HG02798 (cell line): ENCODE data around the gene TEF.
A peak's percentile ranks its signal among the peaks of the same experiment; 100 is the strongest.
"Not testable (repeated sequence)": the region's sequence is repeated elsewhere in the genome, so short reads cannot be mapped to it uniquely, and the experiment has no call there.

Experiments used
- ATAC-seq: cut with Tn5 transposase; IDR thresholded peaks from one replicate; pipeline ENCODE4 v1.9.1; 2021; ENCODE audit warnings: mild to moderate bottlenecking; ENCODE audit not compliant: unreplicated experiment, poor library complexity

Gene TEF

DNA sequence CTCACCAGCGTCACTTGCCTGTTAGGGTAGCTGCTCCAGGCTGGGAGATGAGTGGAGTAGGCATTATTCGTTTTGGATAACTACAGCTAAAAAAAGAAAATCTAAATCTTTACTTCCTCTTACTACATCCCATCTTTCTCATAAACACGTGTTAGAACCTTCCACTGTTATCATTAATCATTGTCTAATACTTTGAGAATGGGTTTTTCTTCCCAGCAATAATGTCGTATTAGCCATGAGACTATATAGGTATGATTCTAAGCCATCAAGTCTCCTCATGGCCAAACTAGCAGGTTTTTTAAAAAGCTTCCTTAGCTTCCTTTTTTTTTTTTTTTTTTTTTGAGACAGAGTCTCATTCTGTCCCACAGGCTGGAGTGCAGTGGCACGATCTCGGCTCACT, 3.9 kb upstream of the TEF start:
- no peak for ATAC-seq

GRCh38 chr22:41380993-41381328, 781 bp upstream of the TEF start:
- ATAC-seq = peak; percentile 11

- ATAC-seq = peak; percentile 33
Measured at GRCh38 chr22:41382098-41382578, 396 bp downstream of the TEF start.

GRCh38 chr22:41382610-41383009, 868 bp downstream of the TEF start:
- ATAC-seq = no peak

- no peak for ATAC-seq
Measured at GRCh38 chr22:41383085-41383484, 1.3 kb downstream of the TEF start.

DNA sequence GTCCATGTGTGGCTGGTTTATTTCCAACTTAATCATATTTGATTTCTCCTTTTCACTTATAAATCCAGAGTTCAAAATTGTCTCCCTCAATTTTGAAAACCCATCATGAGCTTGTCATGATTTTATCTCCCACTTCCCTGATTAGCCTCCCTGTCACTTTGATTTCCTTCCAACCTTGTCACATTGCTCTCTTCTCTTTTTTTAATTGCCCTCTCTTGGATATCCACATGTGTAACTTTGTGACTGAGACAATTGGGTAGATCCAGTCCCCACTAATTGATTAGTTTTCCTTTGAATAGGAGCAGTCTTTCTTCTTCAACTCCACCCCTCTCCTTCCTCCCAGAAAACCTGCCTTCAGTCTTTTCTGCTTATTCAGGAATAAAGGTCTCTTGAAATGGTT, 2.4 kb downstream of the TEF start:
- ATAC-seq = no peak

GRCh38 chr22:41387341-41387740, 5.6 kb downstream of the TEF start:
- ATAC-seq = no peak

- no peak for ATAC-seq
Measured at GRCh38 chr22:41394012-41394356, 12.2 kb downstream of the TEF start.

DNA sequence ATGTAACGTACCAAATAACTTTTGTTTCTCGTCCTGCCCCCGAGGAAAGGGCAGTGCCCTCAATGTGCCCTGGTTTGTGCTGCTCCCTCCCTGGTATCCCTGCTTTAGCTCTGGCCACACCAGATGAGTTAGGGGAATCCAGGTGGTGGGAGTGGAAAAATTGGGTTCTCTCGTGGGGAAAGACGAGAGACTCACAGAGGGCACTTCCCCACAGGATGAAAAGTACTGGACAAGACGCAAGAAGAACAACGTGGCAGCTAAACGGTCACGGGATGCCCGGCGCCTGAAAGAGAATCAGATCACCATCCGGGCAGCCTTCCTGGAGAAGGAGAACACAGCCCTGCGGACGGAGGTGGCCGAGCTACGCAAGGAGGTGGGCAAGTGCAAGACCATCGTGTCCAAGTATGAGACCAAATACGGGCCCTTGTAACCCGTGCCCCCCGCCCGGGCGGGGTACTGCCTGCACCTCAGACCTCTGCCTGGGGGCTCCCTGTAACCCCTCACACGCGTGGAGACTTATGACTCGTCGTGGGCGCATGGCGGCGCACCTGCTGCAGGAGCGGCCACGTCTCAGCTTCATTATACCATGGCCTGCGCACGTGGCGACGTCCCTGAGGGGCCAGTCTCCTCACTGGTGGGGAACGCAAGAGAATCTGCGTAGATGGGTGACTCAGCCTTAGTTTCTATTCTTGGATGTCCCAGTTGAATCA, 13.9 kb downstream of the TEF start:
- ATAC-seq = no peak

DNA sequence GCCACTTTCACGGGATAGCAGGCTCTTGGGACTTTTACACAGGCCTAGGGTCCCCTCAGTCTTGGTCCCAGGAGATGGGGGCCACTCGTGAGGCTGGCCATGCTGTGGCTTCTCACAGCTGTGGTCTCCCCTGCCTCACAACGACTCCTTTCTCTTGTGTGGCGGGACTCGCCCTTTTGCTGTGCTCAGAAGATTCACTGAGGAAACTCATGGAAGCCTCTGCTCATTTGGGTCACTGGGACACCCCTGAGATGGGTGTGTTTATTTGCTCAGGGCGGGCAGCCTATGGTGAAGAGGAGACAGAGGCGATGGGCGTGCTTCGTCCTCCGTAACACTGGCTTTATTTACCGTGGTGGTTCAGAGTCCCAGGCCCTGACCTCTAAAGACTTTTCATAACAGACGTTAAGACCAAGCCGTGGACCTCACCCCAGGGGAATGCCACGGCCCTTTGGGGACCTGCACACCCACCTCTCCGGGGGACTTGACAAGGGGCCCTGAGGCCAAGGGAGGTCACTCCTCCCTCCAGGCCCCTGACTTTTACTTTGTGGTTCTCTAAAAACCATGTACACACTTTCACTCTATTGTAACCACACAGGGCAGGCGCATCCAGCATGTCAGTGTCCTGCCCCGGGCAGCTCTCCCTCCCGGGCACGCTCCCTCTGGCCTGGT, 15.5 kb downstream of the TEF start:
- no peak for ATAC-seq

DNA sequence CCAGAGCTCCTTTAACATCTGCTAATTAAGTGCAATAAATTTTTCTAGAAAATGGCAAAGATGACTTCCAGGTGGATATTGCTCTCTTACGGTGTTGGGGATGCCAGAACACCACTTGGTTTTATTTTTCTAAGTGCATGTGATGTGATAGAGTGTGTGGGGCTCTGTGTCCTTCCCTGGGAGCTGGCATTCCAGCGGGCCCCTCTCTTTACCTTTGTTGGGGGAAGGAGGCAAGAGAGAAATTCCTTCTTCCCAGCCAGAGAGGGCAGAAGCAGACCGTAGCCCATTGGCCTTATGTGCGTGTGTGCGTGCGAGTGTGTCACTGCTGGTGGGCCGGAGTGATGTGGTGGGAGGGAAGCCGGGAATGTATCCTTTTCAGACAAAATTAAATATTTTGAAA, 17.2 kb downstream of the TEF start:
- ATAC-seq = no peak

DNA sequence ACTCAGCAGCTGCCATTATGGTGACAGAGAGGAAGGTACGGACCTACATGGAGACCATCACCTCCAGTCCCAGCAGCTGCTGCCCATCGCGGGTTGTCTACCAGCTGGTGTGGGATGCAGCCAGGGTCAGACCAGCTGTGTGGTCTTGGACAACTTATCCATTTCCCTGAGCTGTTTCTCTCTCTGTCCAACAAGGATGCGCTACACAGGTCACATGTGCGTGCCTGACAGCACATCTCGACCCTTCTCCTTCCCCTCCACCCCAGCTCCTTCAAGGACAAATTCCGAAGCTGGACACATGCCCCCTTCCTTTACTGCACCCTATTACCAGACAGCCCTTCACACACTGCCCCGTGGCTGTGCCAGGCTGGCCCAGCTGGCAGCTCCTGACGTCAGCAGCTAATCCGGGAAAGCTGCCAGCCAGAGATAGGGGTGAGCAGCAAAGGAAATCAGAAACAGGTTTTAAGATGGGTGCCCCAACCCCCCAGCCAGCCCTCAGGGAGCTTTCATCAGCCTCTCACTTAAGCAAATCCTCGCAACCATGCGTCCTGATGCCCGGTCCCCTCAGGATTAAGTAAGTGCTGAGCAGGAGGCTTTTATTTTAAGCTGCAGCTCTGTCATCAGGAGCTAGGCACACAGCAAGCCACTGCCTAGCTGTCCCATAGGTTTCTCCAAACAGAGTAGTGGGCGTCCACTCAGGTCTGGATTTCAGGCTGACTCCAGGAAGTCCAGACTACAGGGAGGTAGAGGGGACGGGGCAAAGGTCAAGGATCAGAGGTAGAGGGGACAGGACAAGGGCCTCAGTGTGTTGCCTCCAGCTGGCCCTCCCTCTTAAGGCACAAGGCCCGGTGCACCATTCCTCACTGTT, 20.3 kb downstream of the TEF start:
- no peak for ATAC-seq

GRCh38 chr22:41402851-41403250, 21.1 kb downstream of the TEF start:
- ATAC-seq = not testable (repeated sequence)

DNA sequence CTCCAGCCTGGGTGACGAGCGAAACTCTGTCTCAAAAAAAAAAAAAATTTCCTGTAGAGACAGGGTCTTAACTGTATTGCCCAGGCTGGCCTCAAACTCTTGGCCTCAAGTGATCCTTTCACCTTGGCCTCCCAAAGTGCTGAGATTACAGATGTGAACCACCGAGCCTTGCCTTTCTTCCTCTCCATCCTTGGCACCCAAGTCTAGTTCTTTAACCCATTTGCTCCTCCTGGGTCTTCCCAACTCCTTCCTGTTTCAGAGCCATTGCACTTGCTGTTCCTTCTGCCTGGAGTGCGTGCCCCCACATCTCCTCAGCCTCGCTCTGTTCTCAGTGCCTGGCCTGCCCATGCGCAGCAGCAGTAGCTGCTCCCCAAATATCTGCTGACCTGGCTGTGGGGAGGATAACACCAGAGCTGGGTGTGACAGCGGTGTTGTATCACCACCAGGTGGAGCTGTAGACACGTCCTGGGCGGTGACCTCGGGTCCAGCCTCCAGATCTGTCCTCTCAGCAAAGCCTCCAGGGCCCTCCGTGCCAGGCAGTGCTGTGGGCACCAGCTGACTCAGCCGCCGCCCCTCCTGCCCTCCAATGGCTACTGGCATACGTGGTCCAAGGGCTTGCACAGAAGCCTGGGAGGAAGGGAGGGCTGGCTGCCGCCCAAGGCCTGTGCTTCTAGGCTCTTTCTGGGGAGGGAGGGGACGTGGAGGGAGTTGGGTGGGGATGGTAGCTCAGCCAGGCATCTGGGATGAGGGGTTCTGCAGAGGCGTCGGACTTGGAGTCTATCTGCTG, 22.0 kb downstream of the TEF start:
- peak; percentile 81 for ATAC-seq

GRCh38 chr22:41405588-41405987, 23.8 kb downstream of the TEF start:
- no peak for ATAC-seq

GRCh38 chr22:41406410-41406809, 24.7 kb downstream of the TEF start:
- no peak for ATAC-seq

- ATAC-seq = no peak
Measured at GRCh38 chr22:41407433-41407832, 25.7 kb downstream of the TEF start.

DNA sequence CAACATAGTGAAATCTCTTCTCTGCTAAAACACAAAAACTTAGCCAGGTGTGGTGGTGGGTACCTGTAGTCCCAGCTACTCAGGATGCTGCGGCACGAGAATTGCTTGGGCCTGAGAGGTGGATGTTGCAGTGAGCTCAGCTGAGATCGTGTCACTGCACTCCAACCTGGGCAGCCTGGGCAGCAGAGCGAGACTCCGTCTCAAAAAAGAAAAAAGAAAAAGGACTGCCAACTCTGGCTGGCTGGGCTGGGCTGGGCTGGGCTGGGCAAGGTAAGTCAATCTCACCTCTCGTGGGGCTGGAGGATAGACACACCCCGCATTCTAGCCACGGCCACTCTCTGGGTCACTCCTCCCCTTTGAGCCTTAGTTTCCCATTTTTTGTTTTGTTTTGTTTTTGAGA, 26.9 kb downstream of the TEF start:
- ATAC-seq = no peak

DNA sequence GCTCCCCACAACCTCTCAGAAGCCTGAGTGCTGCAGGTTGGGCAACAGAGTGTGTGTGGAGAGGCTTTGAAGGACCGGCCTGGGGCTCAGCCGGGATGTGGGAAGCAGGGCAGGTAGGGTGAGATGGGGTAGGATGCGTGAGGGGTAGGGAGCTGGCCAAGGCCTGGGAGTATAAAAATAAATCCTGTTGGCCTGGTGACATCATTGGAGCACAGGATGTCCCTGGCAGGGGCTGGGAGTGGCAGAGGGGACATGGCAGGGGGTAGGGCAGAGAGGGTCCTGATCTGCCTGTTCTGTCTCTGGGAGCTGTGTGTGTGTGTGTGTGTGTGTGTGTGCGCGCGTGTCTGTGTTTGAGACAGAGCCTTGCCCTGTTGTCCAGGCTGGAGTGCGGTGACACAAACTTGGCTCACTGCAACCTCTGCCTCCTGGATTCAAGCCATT, 28.6 kb downstream of the TEF start:
- ATAC-seq = no peak

DNA sequence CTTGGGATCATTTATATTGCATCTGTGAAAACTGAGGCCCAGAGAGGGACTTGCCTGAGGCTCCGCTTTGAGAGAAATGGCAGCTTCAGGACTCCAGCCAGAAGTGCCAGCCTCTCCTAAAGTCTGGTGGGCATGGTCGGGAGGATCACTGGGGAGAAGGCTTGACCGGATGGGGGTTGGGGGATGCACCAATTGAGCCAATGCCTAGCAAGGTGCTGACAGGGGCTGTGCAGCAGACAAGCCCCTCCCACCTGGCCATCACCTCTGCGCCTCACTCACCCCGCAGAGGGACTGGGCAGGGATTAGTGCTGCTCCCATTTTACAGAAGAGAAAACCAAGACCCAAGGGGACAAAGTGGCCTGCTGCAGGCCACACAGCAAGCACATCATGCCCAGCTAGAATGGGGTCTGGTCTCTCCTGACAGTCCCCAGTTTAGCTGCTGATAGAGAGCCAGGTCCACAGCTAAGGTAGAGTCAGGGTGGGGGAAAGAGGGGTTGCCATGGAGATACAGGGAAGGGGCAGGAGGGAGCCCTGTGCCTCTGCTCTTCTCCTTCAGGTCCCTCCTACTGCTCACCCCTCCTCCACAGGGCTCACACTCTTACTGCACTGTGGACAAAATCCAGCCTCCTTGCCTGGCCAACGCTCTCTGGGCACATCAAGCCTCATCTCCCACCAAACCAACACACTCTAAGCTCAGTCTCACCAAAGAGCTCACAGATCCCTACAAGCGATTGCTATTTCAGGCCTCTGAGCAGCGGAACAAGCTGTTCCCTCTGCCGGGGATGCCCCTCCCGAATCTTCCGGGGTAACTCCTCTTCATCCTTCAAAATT, 29.5 kb downstream of the TEF start:
- no peak for ATAC-seq
